Testis (tissue), 2 donors: ENCODE data around the gene VIM.

ENCODE experiments used
- CTCF ChIP-seq, 3 experiments: fragments of 450-650 bp in 2 of 3; fragments of 200-600 bp in 1 of 3; sonication (generic) in 1 of 3; IDR thresholded peaks; one replicate each; pipeline ENCODE4 v1.5.1; 2016 to 2019; ENCODE audit warnings: antibody characterized with exemption in 3 of 3, mild to moderate bottlenecking in 2 of 3, moderate library complexity in 1 of 3
- POLR2A ChIP-seq: fragments of 450-650 bp; IDR thresholded peaks from one replicate; pipeline ENCODE4 v1.6.1; 2017; ENCODE audit warnings: antibody characterized with exemption, mild to moderate bottlenecking, moderate library complexity

- TF ChIP-seq CTCF (IDR thresholded peaks at IDR 0.05) (no peak), POLR2A (no peak)
Observed at GRCh38 chr10:17216901-17217395, 11.1 kb upstream of the VIM start.
